ENCODE results near the gene IFIT1. TPM values are rescaled to one million over a fixed set of nuclear protein-coding genes. Genes with fewer than 3 reads are reported as not detected.
"Not testable (repeated sequence)": the region's sequence is repeated elsewhere in the genome, so short reads cannot be mapped to it uniquely, and the experiment has no call there.

IFIT1 gene
- total RNA-seq, 1 experiment from 2014 or later, result 0.26 TPM

DNA sequence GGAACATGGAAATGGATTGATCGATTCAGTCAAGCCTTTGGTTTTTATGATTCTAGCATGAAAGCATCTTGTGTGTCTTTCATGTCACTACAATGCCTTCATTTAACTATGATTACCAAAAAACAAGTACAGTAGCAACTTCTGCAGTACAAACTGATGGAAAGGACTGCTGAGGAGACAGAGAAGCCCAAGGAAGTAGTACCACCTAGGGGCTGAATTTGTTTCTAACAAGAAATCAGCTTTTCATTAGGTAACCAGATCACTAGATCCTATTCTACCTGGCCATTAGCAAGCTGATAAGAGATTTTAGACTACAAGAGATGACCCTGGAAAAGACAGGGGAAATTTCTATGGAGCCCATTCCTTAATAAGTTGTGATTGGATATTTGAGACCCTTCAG is 3.2 kb upstream of the IFIT1 start:
- intact Hi-C loops (cut with micrococcal nuclease), result loop anchor here (1.0 kb wide), 1 partner anchor 172 kb away; no protein-coding TSS in a partner anchor
- BruUV-seq (replicated peaks), result no TSS peak
- no peaks in the 10 kb centered on the region for H3K4me1 Mint-ChIP-seq (ENCODE audit: insufficient read depth, unreplicated experiment)
- no peak overlapping the region for H3K4me3 Mint-ChIP-seq (ENCODE audit: unreplicated experiment)
- H3K27ac Mint-ChIP-seq (ENCODE audit: low read depth, unreplicated experiment), result no peak overlapping the region
- H3K36me3 Mint-ChIP-seq (ENCODE audit: insufficient read depth, unreplicated experiment), result no peaks in the 10 kb centered on the region
- TF ChIP-seq, protein P1, sequence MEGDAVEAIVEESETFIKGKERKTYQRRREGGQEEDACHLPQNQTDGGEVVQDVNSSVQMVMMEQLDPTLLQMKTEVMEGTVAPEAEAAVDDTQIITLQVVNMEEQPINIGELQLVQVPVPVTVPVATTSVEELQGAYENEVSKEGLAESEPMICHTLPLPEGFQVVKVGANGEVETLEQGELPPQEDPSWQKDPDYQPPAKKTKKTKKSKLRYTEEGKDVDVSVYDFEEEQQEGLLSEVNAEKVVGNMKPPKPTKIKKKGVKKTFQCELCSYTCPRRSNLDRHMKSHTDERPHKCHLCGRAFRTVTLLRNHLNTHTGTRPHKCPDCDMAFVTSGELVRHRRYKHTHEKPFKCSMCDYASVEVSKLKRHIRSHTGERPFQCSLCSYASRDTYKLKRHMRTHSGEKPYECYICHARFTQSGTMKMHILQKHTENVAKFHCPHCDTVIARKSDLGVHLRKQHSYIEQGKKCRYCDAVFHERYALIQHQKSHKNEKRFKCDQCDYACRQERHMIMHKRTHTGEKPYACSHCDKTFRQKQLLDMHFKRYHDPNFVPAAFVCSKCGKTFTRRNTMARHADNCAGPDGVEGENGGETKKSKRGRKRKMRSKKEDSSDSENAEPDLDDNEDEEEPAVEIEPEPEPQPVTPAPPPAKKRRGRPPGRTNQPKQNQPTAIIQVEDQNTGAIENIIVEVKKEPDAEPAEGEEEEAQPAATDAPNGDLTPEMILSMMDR (IDR thresholded peaks at IDR 0.05; ENCODE audit: unreplicated experiment), result peak; percentile 32
- POLR2A ChIA-PET, result interaction anchor here (0.8 kb wide), 1 partner anchor 1482 kb away, joined by 3 read pairs; the partner anchor contains the start of gene RPP30
- DNase-seq (ENCODE audit: unreplicated experiment), result peak; percentile 40
- CTCF ChIA-PET, result interaction anchor here (0.5 to 1.1 kb wide), 6 partner anchors 13 to 360 kb away, joined by 3 to 7 read pairs (median 4); no protein-coding TSS in a partner anchor
- no peaks in the 10 kb centered on the region for H3K9me3 Mint-ChIP-seq (ENCODE audit: unreplicated experiment)
- H3K27me3 Mint-ChIP-seq (ENCODE audit: insufficient read depth, unreplicated experiment), result no peaks in the 10 kb centered on the region

DNA sequence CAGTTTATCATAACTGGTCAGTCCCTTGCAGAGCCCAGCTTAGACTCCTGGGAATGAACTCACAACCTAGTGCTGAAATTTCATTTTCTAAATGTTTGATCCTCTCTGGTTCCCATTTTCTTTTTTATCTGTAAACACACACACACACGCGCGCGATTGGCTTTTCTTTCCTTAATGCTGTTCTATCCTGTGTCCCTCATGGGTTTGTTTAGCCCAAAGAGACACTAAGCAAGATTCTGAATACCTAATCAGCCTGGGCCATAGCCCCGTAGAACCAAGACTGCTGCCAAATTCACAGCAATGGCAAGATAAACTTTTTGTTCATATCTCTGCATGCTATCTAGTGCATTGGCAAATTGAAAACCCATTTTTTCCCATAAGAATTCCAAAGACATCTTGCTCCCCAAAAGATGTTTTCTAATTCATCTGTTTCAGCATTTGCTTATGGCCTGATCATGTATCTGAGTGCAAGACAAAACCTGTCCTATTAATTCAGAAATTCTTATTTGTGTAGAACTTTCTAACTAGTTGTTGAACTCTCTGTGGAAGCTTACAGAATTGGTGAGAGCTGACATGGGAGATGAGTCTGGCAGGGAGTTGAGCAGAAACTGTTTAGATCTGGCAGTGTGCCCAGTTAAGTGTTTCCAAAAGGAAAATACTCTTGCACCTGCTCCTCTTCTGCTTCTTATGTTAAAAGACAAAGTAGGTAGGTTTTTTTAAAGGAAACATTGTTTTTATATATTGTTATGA is 1.8 kb upstream of the IFIT1 start:
- H3K27ac Mint-ChIP-seq (ENCODE audit: low read depth, unreplicated experiment), result no peak overlapping the region
- no TSS peak for BruUV-seq (replicated peaks)
- H3K36me3 Mint-ChIP-seq (ENCODE audit: insufficient read depth, unreplicated experiment), result no peaks in the 10 kb centered on the region
- ChIA-PET CTCF (no interaction called here), POLR2A (interaction anchor here (1.4 kb wide), 1 partner anchor 28 kb away, joined by 3 read pairs; no protein-coding TSS in a partner anchor)
- H3K4me3 Mint-ChIP-seq (ENCODE audit: unreplicated experiment), result no peak overlapping the region
- no peaks in the 10 kb centered on the region for H3K27me3 Mint-ChIP-seq (ENCODE audit: insufficient read depth, unreplicated experiment)
- no peaks in the 10 kb centered on the region for H3K9me3 Mint-ChIP-seq (ENCODE audit: unreplicated experiment)
- intact Hi-C loops (cut with micrococcal nuclease), result no loop called here
- TF ChIP-seq, protein P1 (IDR thresholded peaks at IDR 0.05; ENCODE audit: unreplicated experiment), result no peak
- DNase-seq (ENCODE audit: unreplicated experiment), result no peak
- no peaks in the 10 kb centered on the region for H3K4me1 Mint-ChIP-seq (ENCODE audit: insufficient read depth, unreplicated experiment)

DNA sequence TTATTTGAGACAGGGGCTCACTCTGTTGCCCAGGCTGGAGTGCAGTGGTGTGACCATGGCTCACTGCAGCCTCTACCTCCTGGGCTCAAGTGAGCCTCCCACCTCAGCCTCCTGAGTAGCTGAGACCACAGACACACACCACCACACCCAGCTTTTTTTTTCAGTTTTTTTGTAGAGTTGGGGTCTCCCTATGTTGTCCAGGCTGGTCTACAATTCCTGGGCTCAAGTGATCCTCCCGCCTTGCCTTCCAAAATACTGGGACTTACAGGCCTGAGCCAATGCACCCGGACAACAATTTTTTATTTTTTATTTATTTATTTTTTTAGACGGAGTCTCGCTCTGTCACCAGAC is 1.2 kb upstream of the IFIT1 start:
- H3K4me1 Mint-ChIP-seq (ENCODE audit: insufficient read depth, unreplicated experiment), result not testable (repeated sequence)

DNA sequence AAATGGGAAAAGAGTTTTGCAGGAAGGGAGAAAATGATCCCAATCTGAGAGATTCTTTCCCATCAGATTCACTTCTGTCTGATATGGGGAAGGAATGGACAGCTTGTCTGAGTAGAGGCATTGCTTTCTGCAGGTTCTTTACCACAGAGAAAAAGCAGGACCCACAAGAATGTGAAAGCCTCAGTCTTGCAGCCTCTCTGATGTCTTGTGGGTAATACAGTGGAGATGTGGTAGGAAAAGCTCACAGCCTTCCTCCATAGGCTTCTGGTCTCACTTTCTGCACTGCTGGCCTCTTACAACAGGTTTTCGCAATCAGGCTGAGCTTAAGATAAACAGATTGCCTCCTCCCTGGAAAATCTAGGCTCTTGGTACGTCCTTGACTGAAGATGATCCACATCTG is 551 bp downstream of the IFIT1 start:
- CTCF ChIA-PET, result interaction anchor here (0.6 to 1.7 kb wide), 14 partner anchors 12 to 1892 kb away, joined by 3 to 7 read pairs (median 4); partner anchors contain the start of gene IFIT5
- TF ChIP-seq, protein P1 (IDR thresholded peaks at IDR 0.05; ENCODE audit: unreplicated experiment), result no peak
- POLR2A ChIA-PET, result interaction anchor here (0.6 to 3.1 kb wide), 20 partner anchors 10 to 1889 kb away, joined by 3 to 51 read pairs (median 4); partner anchors contain the start of genes IFIT2, IFIT3, IFIT5 and LIPA
- intact Hi-C loops (cut with micrococcal nuclease), result loop anchor here (1.0 kb wide), 1 partner anchor 21 kb away; the partner anchor contains the start of gene IFIT5
- H3K4me1 Mint-ChIP-seq (ENCODE audit: insufficient read depth, unreplicated experiment), result no peaks in the 10 kb centered on the region
- H3K4me3 Mint-ChIP-seq (ENCODE audit: unreplicated experiment), result peak overlapping the region; percentile 77
- BruUV-seq (replicated peaks), result no TSS peak
- H3K36me3 Mint-ChIP-seq (ENCODE audit: insufficient read depth, unreplicated experiment), result no peaks in the 10 kb centered on the region
- no peak overlapping the region for H3K27ac Mint-ChIP-seq (ENCODE audit: low read depth, unreplicated experiment)
- no peaks in the 10 kb centered on the region for H3K27me3 Mint-ChIP-seq (ENCODE audit: insufficient read depth, unreplicated experiment)
- peak; percentile 48 for DNase-seq (ENCODE audit: unreplicated experiment)
- no peaks in the 10 kb centered on the region for H3K9me3 Mint-ChIP-seq (ENCODE audit: unreplicated experiment)

More for the DNA sequence above, 1.2 kb upstream of the IFIT1 start:
- BruUV-seq (replicated peaks); intact Hi-C loops (cut with micrococcal nuclease); CTCF ChIA-PET; DNase-seq (ENCODE audit: unreplicated experiment); H3K36me3 Mint-ChIP-seq (ENCODE audit: insufficient read depth, unreplicated experiment); H3K4me3 Mint-ChIP-seq (ENCODE audit: unreplicated experiment); H3K9me3 Mint-ChIP-seq (ENCODE audit: unreplicated experiment); H3K27me3 Mint-ChIP-seq (ENCODE audit: insufficient read depth, unreplicated experiment); H3K27ac Mint-ChIP-seq (ENCODE audit: low read depth, unreplicated experiment): not testable (repeated sequence)
- POLR2A ChIA-PET, result interaction anchor here (1.4 to 2.7 kb wide), 3 partner anchors 11 to 90 kb away, joined by 3 to 15 read pairs (median 3); partner anchors contain the start of gene IFIT2

Measured in MCF 10A (cell line).